HG03196 (cell line): ENCODE results near the gene PCDHB2.
"Not testable (repeated sequence)": the region's sequence is repeated elsewhere in the genome, so short reads cannot be mapped to it uniquely, and the experiment has no call there.

Source experiments
- ATAC-seq: cut with Tn5 transposase; IDR thresholded peaks from one replicate; pipeline ENCODE4 v1.9.1; 2021; ENCODE audit not compliant: unreplicated experiment

The PCDHB2 gene

GRCh38 chr5:141135718-141136266 is 41.4 kb downstream of the PCDHB2 start:
- no peak for ATAC-seq

- not testable (repeated sequence) for ATAC-seq
These were observed 42.9 kb downstream of the PCDHB2 start for GRCh38 chr5:141137346-141137745.
